ENCODE results near the gene ABHD18.

Gene ABHD18

GRCh38 chr4:128025319-128025718 is 60.1 kb downstream of the ABHD18 start:
- Histone ChIP-seq H3K4me1 (ENCODE audit: control insufficient read depth in 1 of 2, insufficient read depth in 2 of 2, low read length in 2 of 2) (no peaks in the 10 kb centered on the region), H2BK5ac (ENCODE audit: low read depth, low read length, poor library complexity) (no peak overlapping the region)

GRCh38 chr4:128029907-128030306 is 64.7 kb downstream of the ABHD18 start:
- no peak overlapping the region for H4K91ac ChIP-seq (ENCODE audit: low read depth, low read length)
- H3K14ac ChIP-seq (ENCODE audit: low read length), result no peak overlapping the region
- H2BK120ac ChIP-seq (ENCODE audit: insufficient read depth, low read length, poor library complexity), result no peak overlapping the region
- no peak for DNase-seq
- H3K4me2 ChIP-seq (ENCODE audit: low read length), result no peak overlapping the region
- H2AK5ac ChIP-seq (ENCODE audit: low read length), result no peak overlapping the region
- H2BK5ac ChIP-seq (ENCODE audit: low read depth, low read length, poor library complexity), result no peak overlapping the region
- H2BK12ac ChIP-seq (ENCODE audit: low read length), result no peak overlapping the region
- no peak overlapping the region for H3K27ac ChIP-seq (ENCODE audit: low read depth, low read length)
- peaks cover 2 to 3% of the 10 kb centered on the region in 2 experiments for H3K36me3 ChIP-seq (ENCODE audit: control insufficient read depth in 1 of 2, insufficient read depth in 2 of 2, low read length in 2 of 2)
- H3K23ac ChIP-seq (ENCODE audit: low read length), result no peak overlapping the region
- no peaks in the 10 kb centered on the region for H3K9me3 ChIP-seq (ENCODE audit: insufficient read depth, low read depth, low read length)
- no peaks in the 10 kb centered on the region for H3K79me2 ChIP-seq (ENCODE audit: control insufficient read depth, insufficient read depth, low read length, poor library complexity)
- H3K4me1 ChIP-seq (ENCODE audit: control insufficient read depth in 1 of 2, insufficient read depth in 2 of 2, low read length in 2 of 2), result no peaks in the 10 kb centered on the region
- H3K4me3 ChIP-seq (ENCODE audit: low read depth, low read length), result no peak overlapping the region
- no peak overlapping the region for H3K18ac ChIP-seq (ENCODE audit: low read length)
- H4K12ac ChIP-seq (ENCODE audit: low read depth, low read length), result no peak overlapping the region
- H4K8ac ChIP-seq (ENCODE audit: low read depth, low read length), result no peak overlapping the region
- WGBS (ENCODE audit: extremely low coverage, insufficient coverage, insufficient read length), result no CpG with 5 or more reads among the region's 4 CpGs
- no peak overlapping the region for H3K9ac ChIP-seq (ENCODE audit: low read length)
- H2AFZ ChIP-seq (ENCODE audit: insufficient read depth, low read length, poor library complexity), result no peak overlapping the region
- H3K27me3 ChIP-seq (ENCODE audit: insufficient read depth, low read length), result no peaks in the 10 kb centered on the region
- no peaks in the 10 kb centered on the region for H3K79me1 ChIP-seq (ENCODE audit: low read length)
- no peak overlapping the region for H3K4ac ChIP-seq (ENCODE audit: low read depth, low read length)

More at GRCh38 chr4:128025319-128025718, 60.1 kb downstream of the ABHD18 start:
- no peak overlapping the region for H2AK5ac ChIP-seq (ENCODE audit: low read length)
- H3K27ac ChIP-seq (ENCODE audit: low read depth, low read length), result no peak overlapping the region
- H3K14ac ChIP-seq (ENCODE audit: low read length), result no peak overlapping the region
- H3K4me3 ChIP-seq (ENCODE audit: low read depth, low read length), result no peak overlapping the region
- H3K79me2 ChIP-seq (ENCODE audit: control insufficient read depth, insufficient read depth, low read length, poor library complexity), result no peaks in the 10 kb centered on the region
- H3K18ac ChIP-seq (ENCODE audit: low read length), result no peak overlapping the region
- no peak overlapping the region for H3K4me2 ChIP-seq (ENCODE audit: low read length)
- H4K12ac ChIP-seq (ENCODE audit: low read depth, low read length), result no peak overlapping the region
- H4K91ac ChIP-seq (ENCODE audit: low read depth, low read length), result no peak overlapping the region
- H3K27me3 ChIP-seq (ENCODE audit: insufficient read depth, low read length), result no peaks in the 10 kb centered on the region
- H3K36me3 ChIP-seq (ENCODE audit: control insufficient read depth in 1 of 2, insufficient read depth in 2 of 2, low read length in 2 of 2), result peaks cover 11 to 13% of the 10 kb centered on the region in 2 experiments
- H3K79me1 ChIP-seq (ENCODE audit: low read length), result no peaks in the 10 kb centered on the region
- H3K9ac ChIP-seq (ENCODE audit: low read length), result no peak overlapping the region
- no peak overlapping the region for H3K23ac ChIP-seq (ENCODE audit: low read length)
- H3K9me3 ChIP-seq (ENCODE audit: insufficient read depth, low read depth, low read length), result no peaks in the 10 kb centered on the region
- no peak overlapping the region for H2AFZ ChIP-seq (ENCODE audit: insufficient read depth, low read length, poor library complexity)
- H2BK120ac ChIP-seq (ENCODE audit: insufficient read depth, low read length, poor library complexity), result no peak overlapping the region
- no peak overlapping the region for H2BK12ac ChIP-seq (ENCODE audit: low read length)
- no peak for DNase-seq
- H3K4ac ChIP-seq (ENCODE audit: low read depth, low read length), result no peak overlapping the region
- H4K8ac ChIP-seq (ENCODE audit: low read depth, low read length), result no peak overlapping the region

GRCh38 chr4:128031756-128032384 is 66.7 kb downstream of the ABHD18 start:
- Histone ChIP-seq H3K79me1 (ENCODE audit: low read length) (no peaks in the 10 kb centered on the region), H2BK5ac (ENCODE audit: low read depth, low read length, poor library complexity) (no peak overlapping the region), H3K27ac (ENCODE audit: low read depth, low read length) (no peak overlapping the region), H2AFZ (ENCODE audit: insufficient read depth, low read length, poor library complexity) (no peak overlapping the region), H2BK12ac (ENCODE audit: low read length) (no peak overlapping the region), H2BK120ac (ENCODE audit: insufficient read depth, low read length, poor library complexity) (no peak overlapping the region), H3K4me1 (ENCODE audit: control insufficient read depth in 1 of 2, insufficient read depth in 2 of 2, low read length in 2 of 2) (no peaks in the 10 kb centered on the region), H4K12ac (ENCODE audit: low read depth, low read length) (no peak overlapping the region), H3K9ac (ENCODE audit: low read length) (no peak overlapping the region), H3K79me2 (ENCODE audit: control insufficient read depth, insufficient read depth, low read length, poor library complexity) (no peaks in the 10 kb centered on the region), H4K8ac (ENCODE audit: low read depth, low read length) (no peak overlapping the region), H3K4ac (ENCODE audit: low read depth, low read length) (no peak overlapping the region), H3K36me3 (ENCODE audit: control insufficient read depth in 1 of 2, insufficient read depth in 2 of 2, low read length in 2 of 2) (peaks cover 3% of the 10 kb centered on the region in 2 experiments), H3K9me3 (ENCODE audit: insufficient read depth, low read depth, low read length) (no peaks in the 10 kb centered on the region), H3K18ac (ENCODE audit: low read length) (no peak overlapping the region), H3K4me3 (ENCODE audit: low read depth, low read length) (no peak overlapping the region), H3K4me2 (ENCODE audit: low read length) (no peak overlapping the region), H3K23ac (ENCODE audit: low read length) (no peak overlapping the region), H3K14ac (ENCODE audit: low read length) (no peak overlapping the region), H2AK5ac (ENCODE audit: low read length) (no peak overlapping the region), H3K27me3 (ENCODE audit: insufficient read depth, low read length) (no peaks in the 10 kb centered on the region), H4K91ac (ENCODE audit: low read depth, low read length) (no peak overlapping the region)
- DNase-seq, result no peak
- WGBS (ENCODE audit: extremely low coverage, insufficient coverage, insufficient read length), result no CpG with 5 or more reads among the region's 3 CpGs

GRCh38 chr4:128039568-128039967 is 74.4 kb downstream of the ABHD18 start:
- no peak overlapping the region for H3K4me3 ChIP-seq (ENCODE audit: low read depth, low read length)
- H3K9me3 ChIP-seq (ENCODE audit: insufficient read depth, low read depth, low read length), result no peaks in the 10 kb centered on the region
- no peaks in the 10 kb centered on the region for H3K27me3 ChIP-seq (ENCODE audit: insufficient read depth, low read length)
- no peak overlapping the region for H4K91ac ChIP-seq (ENCODE audit: low read depth, low read length)
- peaks cover 0 to 3% of the 10 kb centered on the region in 2 experiments for H3K36me3 ChIP-seq (ENCODE audit: control insufficient read depth in 1 of 2, insufficient read depth in 2 of 2, low read length in 2 of 2)
- H2BK12ac ChIP-seq (ENCODE audit: low read length), result no peak overlapping the region
- H3K4me2 ChIP-seq (ENCODE audit: low read length), result no peak overlapping the region
- no peak overlapping the region for H2BK5ac ChIP-seq (ENCODE audit: low read depth, low read length, poor library complexity)
- H2BK120ac ChIP-seq (ENCODE audit: insufficient read depth, low read length, poor library complexity), result no peak overlapping the region
- H4K8ac ChIP-seq (ENCODE audit: low read depth, low read length), result no peak overlapping the region
- H3K9ac ChIP-seq (ENCODE audit: low read length), result no peak overlapping the region
- no peak overlapping the region for H2AFZ ChIP-seq (ENCODE audit: insufficient read depth, low read length, poor library complexity)
- no peak overlapping the region for H3K27ac ChIP-seq (ENCODE audit: low read depth, low read length)
- no peak overlapping the region for H4K12ac ChIP-seq (ENCODE audit: low read depth, low read length)
- no peaks in the 10 kb centered on the region for H3K4me1 ChIP-seq (ENCODE audit: control insufficient read depth in 1 of 2, insufficient read depth in 2 of 2, low read length in 2 of 2)
- no peak overlapping the region for H3K18ac ChIP-seq (ENCODE audit: low read length)
- H3K4ac ChIP-seq (ENCODE audit: low read depth, low read length), result no peak overlapping the region
- H3K79me2 ChIP-seq (ENCODE audit: control insufficient read depth, insufficient read depth, low read length, poor library complexity), result no peaks in the 10 kb centered on the region
- WGBS (ENCODE audit: extremely low coverage, insufficient coverage, insufficient read length), result no CpG with 5 or more reads among the region's 1 CpG
- no peak overlapping the region for H3K23ac ChIP-seq (ENCODE audit: low read length)
- no peak overlapping the region for H3K14ac ChIP-seq (ENCODE audit: low read length)
- H3K79me1 ChIP-seq (ENCODE audit: low read length), result no peaks in the 10 kb centered on the region
- H2AK5ac ChIP-seq (ENCODE audit: low read length), result no peak overlapping the region
- no peak for DNase-seq

Measured in trophoblast cell (in vitro differentiated cells and primary cell).